HEK293 (cell line): ENCODE results near the gene SMARCA2.

Experiments used
- CTCF ChIP-seq: fragments of 450-650 bp; formaldehyde crosslinking; IDR thresholded peaks from 2 replicates; pipeline ENCODE4 v1.5.1; 2016; ENCODE audit warnings: missing biosample characterization, missing genetic modification characterization
- MZF1 ChIP-seq: fragments of 450-650 bp; formaldehyde crosslinking; IDR thresholded peaks from 2 replicates; pipeline ENCODE4 v1.5.1; 2017; ENCODE audit warnings: missing biosample characterization, missing genetic modification characterization, borderline replicate concordance

GRCh38 chr9:1982074-1982473, 33.1 kb upstream of the SMARCA2 start:
- no peak for TF ChIP-seq CTCF (tag by site-specific recombination)
- no peak for TF ChIP-seq MZF1
